K562 (cell line): Measurements from ENCODE around the gene PTPMT1. TPM values are rescaled to one million over a fixed set of nuclear protein-coding genes. Genes with fewer than 3 reads are reported as not detected.

Source experiments
- ARHGAP35 ChIP-seq: fragments of 450-650 bp; IDR thresholded peaks from 2 replicates; pipeline ENCODE4 v1.6.1; 2018; ENCODE audit not compliant: partially characterized antibody
- CAMTA2 ChIP-seq: fragments of 250-450 bp; sonication (Bioruptor Pico); conservative IDR thresholded peaks from 2 replicates; pipeline ENCODE4 v1.5.1; 2022
- CCNT2 ChIP-seq: IDR thresholded peaks from 2 replicates; pipeline ENCODE4 v1.6.1; 2011; ENCODE audit warnings: borderline replicate concordance, low read depth, mild to moderate bottlenecking, moderate library complexity, mixed read lengths, low read length; ENCODE audit not compliant: insufficient read length; ENCODE audit errors: extremely low read depth
- E2F3 ChIP-seq: fragments of 250-450 bp; sonication (Bioruptor Pico); IDR thresholded peaks from 2 replicates; pipeline ENCODE4 v1.4.0; 2020; ENCODE audit warnings: mild to moderate bottlenecking
- E2F6 ChIP-seq, 2 experiments: IDR thresholded peaks; 2 replicates each; pipeline ENCODE4 v1.6.1; 2011; ENCODE audit warnings: borderline replicate concordance in 1 of 2, control low read depth in 1 of 2, low read depth in 1 of 2, low read length in 1 of 2, mild to moderate bottlenecking in 1 of 2, mixed read lengths in 1 of 2, moderate library complexity in 1 of 2; ENCODE audit not compliant: insufficient read depth in 1 of 2, insufficient read length in 1 of 2, poor library complexity in 1 of 2, severe bottlenecking in 1 of 2; ENCODE audit errors: extremely low read depth in 1 of 2
- GMEB1 ChIP-seq: fragments of 250-450 bp; sonication (Bioruptor Pico); IDR thresholded peaks from 2 replicates; pipeline ENCODE4 v1.4.0; 2020; ENCODE audit warnings: mild to moderate bottlenecking
- HDAC2 ChIP-seq: fragments of 450-650 bp; IDR thresholded peaks from 2 replicates; pipeline ENCODE4 v1.6.1; 2016; ENCODE audit warnings: mild to moderate bottlenecking
- HNRNPH1 ChIP-seq: fragments of 200-400 bp; formaldehyde crosslinking; optimal IDR thresholded peaks from 2 replicates; pipeline ENCODE3; 2017; ENCODE audit warnings: low read depth, mild to moderate bottlenecking, low read length, moderate library complexity
- KLF6 ChIP-seq: fragments of 250-450 bp; sonication (Bioruptor Pico); IDR thresholded peaks from 2 replicates; pipeline ENCODE4 v1.4.0; 2020; ENCODE audit warnings: mild to moderate bottlenecking, moderate library complexity, borderline replicate concordance
- MAFF ChIP-seq: IDR thresholded peaks from 2 replicates; pipeline ENCODE4 v1.6.1; 2012; ENCODE audit warnings: low read length, improper control_type of control experiment
- MTA1 ChIP-seq: fragments of 450-650 bp; IDR thresholded peaks from 2 replicates; pipeline ENCODE4 v1.6.1; 2017; ENCODE audit warnings: borderline replicate concordance
- MYNN ChIP-seq, 2 experiments: sonication (generic); formaldehyde crosslinking in 1 of 2; IDR thresholded peaks; 2 replicates each; pipeline versions ENCODE4 v1.5.0 to v1.6.1; 2016 to 2020; ENCODE audit warnings: antibody characterized with exemption in 1 of 2, missing genetic modification reagents in 1 of 2
- NFIX ChIP-seq: fragments of 250-450 bp; sonication (Bioruptor Pico); IDR thresholded peaks from 2 replicates; pipeline ENCODE4 v1.4.0; 2020; ENCODE audit warnings: low read depth, mild to moderate bottlenecking, moderate library complexity
- PHTF2 ChIP-seq: fragments of 250-450 bp; sonication (Bioruptor Pico); IDR thresholded peaks from 2 replicates; pipeline ENCODE4 v1.5.0; 2021; ENCODE audit warnings: mild to moderate bottlenecking
- TFAP4 ChIP-seq: sonication (generic); formaldehyde crosslinking; IDR thresholded peaks from 2 replicates; pipeline ENCODE4 v1.8.0; 2022; ENCODE audit warnings: missing genetic modification reagents, mild to moderate bottlenecking, moderate library complexity, borderline replicate concordance
- THRB ChIP-seq: fragments of 450-650 bp; formaldehyde crosslinking; conservative IDR thresholded peaks from 2 replicates; pipeline ENCODE4 v1.4.0; 2022; ENCODE audit warnings: mild to moderate bottlenecking, missing genetic modification characterization
- ZHX1 ChIP-seq: fragments of 150-350 bp; conservative IDR thresholded peaks from 2 replicates; pipeline ENCODE4 v1.6.1; 2014; ENCODE audit warnings: low read length
- ZNF445 ChIP-seq: fragments of 250-450 bp; sonication (Bioruptor Pico); IDR thresholded peaks from 2 replicates; pipeline ENCODE4 v1.4.0; 2020; ENCODE audit warnings: low read depth, mild to moderate bottlenecking, moderate library complexity
- ZNF584 ChIP-seq: fragments of 200-800 bp; sonication (Bioruptor generic); IDR thresholded peaks from 2 replicates; pipeline ENCODE4 v1.6.1; 2016; ENCODE audit warnings: low read depth, mild to moderate bottlenecking, missing genetic modification characterization, missing compliant biosample characterization
- polyA plus RNA-seq, 8 experiments: library from polyadenylated mRNA; depleted of rRNA in 4 of 8; stranded (reverse) in 5 of 8; unstranded in 3 of 8; fragments of >200 nt; fragmentation: Nextera tagmentation in 2 of 8; fragmentation: Illumina TruSeq in 1 of 8; extraction: Ambion mirVana in 2 of 8; extraction: Trizol in 1 of 8; gene quantifications; 2 replicates each; pipeline versions ENCODE4 v1.2.1 to v1.2.3, GENCODE V29; 2011 to 2014; ENCODE audit warnings: inconsistent platforms in 1 of 8, missing spikeins in 1 of 8
- total RNA-seq, 7 experiments: library from RNA; depleted of rRNA in 6 of 7; stranded (reverse); fragments of >200 nt in 6 of 7; fragmentation: Illumina TruSeq in 2 of 7; extraction: Trizol in 2 of 7; gene quantifications; 2 replicates each; pipeline versions ENCODE4 v1.2.1 to v1.2.3, GENCODE V29; 2011 to 2021; ENCODE audit warnings: low replicate concordance in 1 of 7

The PTPMT1 gene
- total and polyA plus RNA-seq, 9 of the 15 experiments (the other 6 are each of a cell fraction or from before 2014, with no cell fraction given): 10.4 to 140 (median 67.2) TPM

GRCh38 chr11:47552566-47553405 lies 12.6 kb upstream of the PTPMT1 start, which contains the start of gene CELF1 (continued):
- TF ChIP-seq ZNF584 (no peak), MYNN (IDR thresholded peaks at IDR 0.05) (no peak), MYNN (CRISPR knock-in tag; IDR thresholded peaks at IDR 0.05) (no peak), MTA1 (no peak), THRB (CRISPR knock-in tag) (no peak), MAFF (no peak), ZHX1 (peak; percentile 76), CAMTA2 (no peak), HNRNPH1 (no peak), ARHGAP35 (no peak), CCNT2 (peak; percentile 96), TFAP4 (CRISPR knock-in tag) (peak; percentile 18; the same call in 1 of the 2 replicates), E2F3 (CRISPR knock-in tag) (0 out of 2 replicates have a peak, but pooled peaks have one; percentile 50), KLF6 (CRISPR knock-in tag) (no peak), E2F6 (IDR thresholded peaks at IDR 0.05; ENCODE audit: borderline replicate concordance in 1 of 2, extremely low read depth in 1 of 2, insufficient read depth in 1 of 2, insufficient read length in 1 of 2, low read depth in 1 of 2, low read length in 1 of 2, poor library complexity in 1 of 2, severe bottlenecking in 1 of 2) (peak; percentile 45 to 51), HDAC2 (no peak), PHTF2 (CRISPR knock-in tag) (no peak), NFIX (no peak), ZNF445 (CRISPR knock-in tag) (no peak), GMEB1 (peak; percentile 99)
